Ovary (tissue), 9 donors: ENCODE results near the gene PTH1R. TPM values are rescaled to one million over a fixed set of nuclear protein-coding genes. Genes with fewer than 3 reads are reported as not detected.
A peak's percentile ranks its signal among the peaks of the same experiment; 100 is the strongest.

ENCODE experiments used
- DNase-seq, 5 donors: peaks; one replicate each; pipeline ENCODE4 v3.0.0-alpha.2; 2019 to 2020
- H3K27ac ChIP-seq, 2 donors: fragments of 200-600 bp; one replicate each; pipeline versions ENCODE4 v1.5.1 to v1.8.0; 2019 to 2022
- H3K27me3 ChIP-seq: fragments of 200-600 bp; one replicate; pipeline ENCODE4 v1.8.0; 2022
- H3K36me3 ChIP-seq: fragments of 200-600 bp; sonication (generic); one replicate; pipeline ENCODE4 v1.5.1; 2019
- H3K4me1 ChIP-seq: one replicate; pipeline ENCODE4 v1.8.1; 2013; ENCODE audit warnings: mild to moderate bottlenecking, moderate library complexity; ENCODE audit not compliant: insufficient read depth
- H3K4me3 ChIP-seq: fragments of 200-600 bp; sonication (generic); one replicate; pipeline ENCODE4 v1.5.1; 2017
- H3K9me3 ChIP-seq, 2 donors: fragments of 200-600 bp in 1 of 2; sonication (generic) in 1 of 2; one replicate each; pipeline versions ENCODE4 v1.5.1 to v1.8.1; 2013 to 2019; ENCODE audit warnings: mild to moderate bottlenecking in 1 of 2, moderate library complexity in 1 of 2
- EP300 ChIP-seq: sonication (generic); formaldehyde crosslinking; IDR thresholded peaks from one replicate; pipeline ENCODE4 v1.6.1; 2017; ENCODE audit warnings: antibody characterized with exemption
- POLR2A ChIP-seq: fragments of 450-650 bp; IDR thresholded peaks from one replicate; pipeline ENCODE4 v1.6.1; 2017; ENCODE audit warnings: antibody characterized with exemption, mild to moderate bottlenecking, moderate library complexity
- WGBS, 3 donors: extraction: QIAGEN DNeasy Blood & Tissue Kit in 1 of 3; methylation state at CpG; one replicate each; pipeline versions ENCODE4 v1.1.5 to v1.1.7; 2013 to 2017; 5-methylcytosine and 5-hydroxymethylcytosine counted together
- intact Hi-C, 4 donors: fragments of 100-400 bp; cut with DNase I; formaldehyde crosslinking; loops; one replicate each; pipeline versions ENCODE4 v1.11.0 to v1.15.1; 2022 to 2023
- polyA plus RNA-seq, 2 donors: library from polyadenylated mRNA; stranded (reverse); fragments of 200-250 nt in 1 of 2; fragments of 350-450 nt in 1 of 2; fragmentation: Illumina TruSeq in 1 of 2; extraction: RNeasy Lipid Tissue Mini Kit (QIAGEN cat#74804) in 1 of 2; gene quantifications; one replicate each; pipeline ENCODE4 v1.2.3, GENCODE V29; 2013 to 2014
- total RNA-seq, 7 donors: library from RNA; depleted of rRNA in 2 of 7; stranded (reverse); fragments of >200 nt in 2 of 7; fragmentation: NEBNext Ultra II Directional in 3 of 7; extraction: Animal tissue kit (Norgen Biotek cat#: 25700) in 3 of 7; gene quantifications; one replicate each; pipeline versions ENCODE4 v1.1.0 to v1.2.4, GENCODE V29; 2016 to 2023
- TF ChIP-seq, protein P1 (sequence below), 3 donors: fragments of 450-650 bp in 2 of 3; fragments of 200-600 bp in 1 of 3; IDR thresholded peaks; one replicate each; pipeline versions ENCODE4 v1.5.1 to v1.8.0; 2016 to 2022; ENCODE audit warnings: antibody characterized with exemption in 3 of 3, mild to moderate bottlenecking in 1 of 3
- donor health status: DM: no; HTN: no; CAD: no; lungs with moderate emphysema.
- donor health status: DM: no; HTN: no; CAD: no.
- donor health status: Bipolar disorder and iron deficiency.
- donor health status: DM: yes; HTN: yes; CAD: no.
- donor health status: DM: no; HTN: no; CAD: no.
- donor health status: DM: yes; HTN: yes; CAD: no.

Gene PTH1R
- total and polyA plus RNA-seq, 9 donors, result 3.8 to 23.9 (median 12.3) TPM

DNA sequence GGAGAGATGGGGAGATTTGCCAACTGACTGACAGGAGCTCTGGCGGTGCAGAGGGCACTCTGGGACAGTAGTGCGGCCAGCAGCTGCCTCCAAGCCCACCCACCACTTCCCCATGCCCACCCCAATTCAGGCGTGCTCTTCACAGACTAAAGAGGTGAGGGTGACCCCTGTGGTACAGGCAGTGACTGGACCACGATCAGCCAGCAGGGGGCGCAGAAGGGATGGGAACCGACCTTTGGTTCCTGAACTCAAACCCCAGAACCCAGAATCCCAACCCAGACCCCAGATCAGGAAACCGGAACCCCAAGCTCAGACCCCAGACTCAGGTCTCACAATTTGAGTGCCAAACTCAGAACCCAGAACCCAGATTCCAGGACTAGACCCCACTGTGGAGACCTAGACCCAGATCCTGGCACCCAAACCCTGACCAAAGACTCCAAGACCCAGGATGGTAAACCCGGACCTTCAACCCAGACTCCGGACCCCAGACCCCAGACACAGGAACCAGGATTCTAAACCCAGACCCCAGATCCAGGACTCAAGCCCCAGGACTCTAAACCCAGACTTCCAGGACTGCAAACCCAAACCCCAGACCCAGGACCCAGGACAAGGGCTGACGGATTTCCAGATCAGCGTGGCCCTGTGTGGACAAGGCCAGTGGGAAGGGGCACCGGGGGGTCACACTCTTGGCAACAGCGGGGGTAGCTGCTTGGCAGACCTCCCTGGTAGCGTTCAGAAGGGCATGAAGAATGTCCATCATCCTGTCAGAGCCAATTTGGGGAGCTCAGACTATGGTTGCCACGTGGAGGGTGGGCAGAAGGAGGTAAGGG lies 10.6 kb upstream of the PTH1R start:
- intact Hi-C loops, result loop anchor here in 2 of 4 donors (1.0 to 5.0 kb wide), 3 partner anchors 27 to 40 kb away; no protein-coding TSS in a partner anchor

DNA sequence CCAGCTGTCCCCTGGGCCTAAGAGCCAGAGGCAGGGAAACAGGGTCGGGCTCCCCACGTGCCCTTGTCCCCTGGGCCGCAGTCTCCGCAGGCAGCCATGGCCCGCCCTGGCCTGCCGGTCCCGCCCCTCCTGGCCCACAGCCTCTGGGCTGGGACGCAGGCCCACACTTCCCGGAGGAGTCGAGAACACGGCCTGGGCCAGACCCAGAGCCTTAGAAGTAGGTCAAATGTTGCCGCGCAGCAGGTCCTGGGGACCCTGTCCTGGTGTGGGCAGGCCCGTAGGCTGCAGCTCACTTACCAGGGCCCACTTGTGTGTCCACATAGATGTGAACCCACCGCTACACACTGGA lies 10.0 kb upstream of the PTH1R start:
- no peaks in the 10 kb centered on the region for H3K27me3 ChIP-seq
- no peaks in the 10 kb centered on the region for H3K9me3 ChIP-seq
- intact Hi-C loops, result loop anchor here in 2 of 4 donors (1.0 to 5.0 kb wide), 3 partner anchors 27 to 40 kb away; no protein-coding TSS in a partner anchor
- no peak overlapping the region for H3K4me3 ChIP-seq
- 5 to 22% (median 7%) methylated on average over 5 to 15 of the region's 15 CpGs for WGBS, 3 donors
- peak; percentile 85 to 92 (median 90) for DNase-seq
- peak overlapping the region in 1 of 2 donors; percentile 73 for H3K27ac ChIP-seq
- no peaks in the 10 kb centered on the region for H3K36me3 ChIP-seq
- TF ChIP-seq, protein P1, sequence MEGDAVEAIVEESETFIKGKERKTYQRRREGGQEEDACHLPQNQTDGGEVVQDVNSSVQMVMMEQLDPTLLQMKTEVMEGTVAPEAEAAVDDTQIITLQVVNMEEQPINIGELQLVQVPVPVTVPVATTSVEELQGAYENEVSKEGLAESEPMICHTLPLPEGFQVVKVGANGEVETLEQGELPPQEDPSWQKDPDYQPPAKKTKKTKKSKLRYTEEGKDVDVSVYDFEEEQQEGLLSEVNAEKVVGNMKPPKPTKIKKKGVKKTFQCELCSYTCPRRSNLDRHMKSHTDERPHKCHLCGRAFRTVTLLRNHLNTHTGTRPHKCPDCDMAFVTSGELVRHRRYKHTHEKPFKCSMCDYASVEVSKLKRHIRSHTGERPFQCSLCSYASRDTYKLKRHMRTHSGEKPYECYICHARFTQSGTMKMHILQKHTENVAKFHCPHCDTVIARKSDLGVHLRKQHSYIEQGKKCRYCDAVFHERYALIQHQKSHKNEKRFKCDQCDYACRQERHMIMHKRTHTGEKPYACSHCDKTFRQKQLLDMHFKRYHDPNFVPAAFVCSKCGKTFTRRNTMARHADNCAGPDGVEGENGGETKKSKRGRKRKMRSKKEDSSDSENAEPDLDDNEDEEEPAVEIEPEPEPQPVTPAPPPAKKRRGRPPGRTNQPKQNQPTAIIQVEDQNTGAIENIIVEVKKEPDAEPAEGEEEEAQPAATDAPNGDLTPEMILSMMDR (IDR thresholded peaks at IDR 0.05), result no peak
- peaks cover 34% of the 10 kb centered on the region for H3K4me1 ChIP-seq

More for the DNA sequence above, 10.6 kb upstream of the PTH1R start:
- Histone ChIP-seq H3K4me3 (no peak overlapping the region), H3K36me3 (no peaks in the 10 kb centered on the region), H3K27ac (peak overlapping the region; percentile 66 to 73), H3K27me3 (no peaks in the 10 kb centered on the region), H3K4me1 (peaks cover 31% of the 10 kb centered on the region), H3K9me3 (no peaks in the 10 kb centered on the region)
- peak; percentile 82 to 93 (median 90) for DNase-seq
- WGBS, 3 donors, result 24 to 29% (median 29%) methylated on average over 15 of the region's 15 CpGs
- TF ChIP-seq, protein P1 (IDR thresholded peaks at IDR 0.05), result peak; percentile 81 to 91 (median 85)
- TF ChIP-seq EP300, result no peak

DNA sequence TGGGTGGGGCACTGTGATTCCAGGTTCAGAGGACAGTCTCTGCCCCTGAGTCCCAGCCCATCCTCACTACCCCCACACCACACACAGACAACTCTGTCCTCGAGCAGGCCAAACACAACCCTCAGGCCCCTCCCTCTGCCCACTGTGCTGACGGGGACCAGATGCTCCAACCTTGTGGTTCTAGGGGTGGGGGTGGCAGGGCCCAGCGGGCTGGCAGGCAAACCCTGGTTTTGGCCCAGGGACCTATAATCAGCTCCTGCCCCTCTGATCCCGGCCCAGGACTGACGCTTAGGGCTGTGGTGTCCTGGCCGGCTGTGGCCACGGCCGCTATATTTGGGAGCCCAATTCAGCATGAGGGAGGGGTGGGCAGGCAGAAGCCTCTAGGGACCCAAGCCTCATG lies 9.2 kb upstream of the PTH1R start:
- H3K9me3 ChIP-seq, result no peaks in the 10 kb centered on the region
- no peak overlapping the region for H3K4me3 ChIP-seq
- no peaks in the 10 kb centered on the region for H3K27me3 ChIP-seq
- intact Hi-C loops, result loop anchor here in 2 of 4 donors (5.0 kb wide), 2 partner anchors 34 to 39 kb away; no protein-coding TSS in a partner anchor
- H3K36me3 ChIP-seq, result no peaks in the 10 kb centered on the region
- peaks cover 36% of the 10 kb centered on the region for H3K4me1 ChIP-seq
- 39 to 68% (median 61%) methylated on average over 4 to 8 of the region's 8 CpGs for WGBS, 3 donors
- no peak for DNase-seq
- TF ChIP-seq EP300 (no peak), POLR2A (no peak)
- TF ChIP-seq, protein P1 (IDR thresholded peaks at IDR 0.05), result no peak
- peak overlapping the region; percentile 33 to 73 for H3K27ac ChIP-seq

DNA sequence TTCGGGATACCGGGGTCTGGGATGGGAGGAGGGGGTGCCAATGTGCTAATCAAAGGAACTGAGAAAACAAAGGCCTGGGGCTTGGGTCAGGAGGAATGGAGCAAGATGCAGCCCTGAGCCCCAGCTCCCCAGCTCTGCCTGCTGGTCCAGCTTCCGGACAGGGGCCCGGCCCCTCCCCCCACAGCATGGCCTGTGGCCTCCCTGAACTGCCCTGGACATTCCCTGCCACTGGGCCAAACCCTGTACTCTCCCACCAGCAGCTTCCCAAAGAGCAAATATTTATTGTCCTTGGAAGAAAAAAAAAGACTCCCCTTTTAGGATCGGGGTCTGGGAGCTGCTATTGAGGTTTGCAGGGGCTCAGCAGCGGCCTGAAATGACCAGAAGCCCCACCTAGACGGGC lies 8.6 kb upstream of the PTH1R start:
- no peak overlapping the region for H3K27ac ChIP-seq
- H3K27me3 ChIP-seq, result no peaks in the 10 kb centered on the region
- peaks cover 42% of the 10 kb centered on the region for H3K4me1 ChIP-seq
- TF ChIP-seq, protein P1 (IDR thresholded peaks at IDR 0.05), result no peak
- TF ChIP-seq POLR2A (no peak), EP300 (no peak)
- H3K4me3 ChIP-seq, result no peak overlapping the region
- WGBS, 3 donors, result 51 to 56% (median 53%) methylated on average over 7 of the region's 7 CpGs
- no peaks in the 10 kb centered on the region for H3K9me3 ChIP-seq
- intact Hi-C loops, result loop anchor here in 2 of 4 donors (5.0 kb wide), 2 partner anchors 33 to 38 kb away; no protein-coding TSS in a partner anchor
- peak in 1 of 5 donors; percentile 69 for DNase-seq
- H3K36me3 ChIP-seq, result no peaks in the 10 kb centered on the region
